H1 (cell line): ENCODE data around the gene SFT2D1. TPM values are rescaled to one million over a fixed set of nuclear protein-coding genes. Genes with fewer than 3 reads are reported as not detected.

Experiments
- CTCF ChIA-PET: fragments of 300-600 bp; sonication (Branson Sonifier 250); formaldehyde crosslinking; loops from one replicate; lab custom pipeline; 2021; ENCODE audit not compliant: partially characterized antibody; lab: Charles Lee
- POLR2A ChIA-PET: fragments of 300-600 bp; sonication (Branson Sonifier 250); formaldehyde crosslinking; loops from one replicate; lab custom pipeline; 2021; ENCODE audit warnings: inconsistent platforms; ENCODE audit not compliant: partially characterized antibody; lab: Charles Lee
- DNase-seq, 2 experiments: peaks; one replicate each; pipeline versions ENCODE4 v3.0.0 to v3.0.0-alpha.2; 2010 to 2022; ENCODE audit warnings: low spot score in 2 of 2, low read depth in 1 of 2, mixed read lengths in 1 of 2
- FAIRE-seq: peaks from 2 replicates; lab custom pipeline; 2011; peaks lifted over from hg19 to GRCh38; lab: Jason Lieb, UNC
- H2AFZ ChIP-seq: 2 replicates; pipeline ENCODE4 v1.8.1; 2012; ENCODE audit warnings: low read length, inconsistent platforms
- H2AK5ac ChIP-seq: 2 replicates; pipeline ENCODE4 v1.6.1; 2013; ENCODE audit warnings: low read depth, low read length
- H2BK120ac ChIP-seq: replicated peaks from 2 replicates; pipeline ENCODE3; 2013; ENCODE audit warnings: low read depth, low read length, inconsistent platforms
- H2BK12ac ChIP-seq: 2 replicates; pipeline ENCODE4 v1.6.1; 2013; ENCODE audit warnings: low read depth, low read length
- H2BK15ac ChIP-seq: 2 replicates; pipeline ENCODE4 v1.6.1; 2013; ENCODE audit warnings: low read length
- H2BK20ac ChIP-seq: 2 replicates; pipeline ENCODE4 v1.6.1; 2013; ENCODE audit warnings: low read length
- H2BK5ac ChIP-seq: 2 replicates; pipeline ENCODE4 v1.6.1; 2013; ENCODE audit warnings: low read depth, low read length
- H3K14ac ChIP-seq: 2 replicates; pipeline ENCODE4 v1.6.1; 2013; ENCODE audit warnings: inconsistent platforms; ENCODE audit not compliant: insufficient read length
- H3K18ac ChIP-seq: 2 replicates; pipeline ENCODE4 v1.6.1; 2013; ENCODE audit warnings: low read length; ENCODE audit errors: extremely low read depth
- H3K23ac ChIP-seq: 2 replicates; pipeline ENCODE4 v1.6.1; 2013; ENCODE audit warnings: inconsistent platforms; ENCODE audit not compliant: insufficient read length
- H3K23me2 ChIP-seq: 2 replicates; pipeline ENCODE4 v1.6.1; 2013; ENCODE audit warnings: low read depth, low read length
- H3K27ac ChIP-seq: 2 replicates; pipeline ENCODE4 v1.6.1; 2011; ENCODE audit warnings: low read depth, low read length, inconsistent platforms
- H3K27me3 ChIP-seq, 4 experiments: replicated peaks in 1 of 4; 1 replicate in 1 of 4; 2 replicates in 3 of 4; pipeline versions ENCODE4 v1.6.1 to v1.8.1; 2011 to 2013; ENCODE audit warnings: low read length in 3 of 4, mild to moderate bottlenecking in 3 of 4, inconsistent platforms in 2 of 4, mixed read lengths in 2 of 4, moderate library complexity in 1 of 4; ENCODE audit not compliant: control insufficient read depth in 3 of 4, insufficient read depth in 3 of 4; ENCODE audit errors: extremely low read depth in 1 of 4
- H3K36me3 ChIP-seq, 4 experiments: 2 replicates each; pipeline versions ENCODE4 v1.6.1 to v1.8.1; 2011 to 2013; ENCODE audit warnings: mild to moderate bottlenecking in 4 of 4, low read length in 3 of 4, moderate library complexity in 2 of 4, control low read depth in 1 of 4, inconsistent platforms in 1 of 4; ENCODE audit not compliant: insufficient read depth in 4 of 4, control insufficient read depth in 2 of 4
- H3K4ac ChIP-seq: replicated peaks from 2 replicates; pipeline ENCODE3; 2013; ENCODE audit warnings: low read length, low read depth, mixed read lengths, inconsistent platforms; ENCODE audit not compliant: insufficient read length
- H3K4me1 ChIP-seq, 4 experiments: replicated peaks in 1 of 4; 1 replicate in 1 of 4; 2 replicates in 3 of 4; pipeline versions ENCODE4 v1.6.1 to v1.8.1; 2011 to 2013; ENCODE audit warnings: low read length in 3 of 4, inconsistent platforms in 2 of 4, mixed read lengths in 1 of 4; ENCODE audit not compliant: insufficient read depth in 4 of 4, control insufficient read depth in 3 of 4
- H3K4me2 ChIP-seq, 2 experiments: 2 replicates each; pipeline versions ENCODE4 v1.6.1 to v1.8.1; 2011 to 2013; ENCODE audit warnings: low read depth in 2 of 2, low read length in 2 of 2, control low read depth in 1 of 2, inconsistent platforms in 1 of 2, mild to moderate bottlenecking in 1 of 2; ENCODE audit not compliant: insufficient read depth in 1 of 2
- H3K4me3 ChIP-seq, 4 experiments: fragments of 200-600, 300-600 bp in 1 of 4; sonication (generic), shearing (Covaris generic), sonication (Bioruptor Twin) in 1 of 4; 2 replicates each; pipeline versions ENCODE4 v1.5.1 to v1.8.1; 2011 to 2016; ENCODE audit warnings: low read length in 4 of 4, low read depth in 3 of 4, control low read depth in 2 of 4, inconsistent platforms in 2 of 4, mild to moderate bottlenecking in 2 of 4, mixed read lengths in 1 of 4, moderate library complexity in 1 of 4; ENCODE audit not compliant: insufficient read depth in 2 of 4; ENCODE audit errors: extremely low read depth in 1 of 4
- H3K56ac ChIP-seq: replicated peaks from 2 replicates; pipeline ENCODE3; 2013; ENCODE audit warnings: low read depth, mild to moderate bottlenecking, mixed read lengths, low read length, inconsistent platforms; ENCODE audit not compliant: insufficient read length
- H3K79me1 ChIP-seq: 2 replicates; pipeline ENCODE4 v1.6.1; 2013; ENCODE audit warnings: low read depth, low read length, control low read depth
- H3K79me2 ChIP-seq, 2 experiments: 2 replicates each; pipeline versions ENCODE4 v1.6.1 to v1.8.1; 2012 to 2013; ENCODE audit warnings: low read length in 2 of 2, mild to moderate bottlenecking in 2 of 2, inconsistent platforms in 1 of 2; ENCODE audit not compliant: insufficient read depth in 2 of 2, control insufficient read depth in 1 of 2
- H3K9ac ChIP-seq, 4 experiments: replicated peaks in 1 of 4; 1 replicate in 1 of 4; 2 replicates in 3 of 4; pipeline versions ENCODE4 v1.6.1 to v1.8.1; 2011 to 2013; ENCODE audit warnings: low read depth in 3 of 4, low read length in 3 of 4, control low read depth in 2 of 4, mild to moderate bottlenecking in 2 of 4, moderate library complexity in 2 of 4, inconsistent platforms in 1 of 4; ENCODE audit errors: extremely low read depth in 1 of 4
- H3K9me3 ChIP-seq, 2 experiments: 2 replicates each; pipeline versions ENCODE4 v1.6.1 to v1.8.1; 2012 to 2013; ENCODE audit warnings: mild to moderate bottlenecking in 2 of 2, moderate library complexity in 2 of 2, control low read depth in 1 of 2, inconsistent platforms in 1 of 2, low read depth in 1 of 2, low read length in 1 of 2, mixed read lengths in 1 of 2; ENCODE audit not compliant: insufficient read depth in 2 of 2
- H4K20me1 ChIP-seq, 2 experiments: replicated peaks in 1 of 2; 2 replicates each; pipeline versions ENCODE3 to v1.8.1; 2011 to 2013; ENCODE audit warnings: inconsistent platforms in 2 of 2, low read length in 2 of 2, mild to moderate bottlenecking in 1 of 2; ENCODE audit not compliant: insufficient read depth in 2 of 2, control insufficient read depth in 1 of 2
- H4K5ac ChIP-seq: 2 replicates; pipeline ENCODE4 v1.6.1; 2013; ENCODE audit warnings: low read length, low read depth, mixed read lengths, inconsistent platforms; ENCODE audit not compliant: insufficient read length
- H4K8ac ChIP-seq: 2 replicates; pipeline ENCODE4 v1.8.0; 2013; ENCODE audit warnings: mild to moderate bottlenecking, moderate library complexity, low read length, inconsistent platforms; ENCODE audit not compliant: insufficient read depth; ENCODE audit errors: extremely low read depth
- H4K91ac ChIP-seq: replicated peaks from 2 replicates; pipeline ENCODE3; 2013; ENCODE audit warnings: low read length, mixed read lengths, inconsistent platforms; ENCODE audit not compliant: insufficient read length
- FOSL1 ChIP-seq: IDR thresholded peaks from 2 replicates; pipeline ENCODE4 v1.6.1; 2011; ENCODE audit warnings: mild to moderate bottlenecking, low read depth, low read length, moderate library complexity; ENCODE audit not compliant: insufficient read depth
- HDAC2 ChIP-seq, 2 experiments: fragments of 300-600 bp in 1 of 2; sonication (generic) in 1 of 2; IDR thresholded peaks; 2 replicates each; pipeline ENCODE4 v1.6.1; 2011 to 2012; ENCODE audit warnings: low read depth in 2 of 2, low read length in 2 of 2, mild to moderate bottlenecking in 2 of 2, moderate library complexity in 2 of 2, borderline replicate concordance in 1 of 2, inconsistent platforms in 1 of 2
- JUN ChIP-seq: IDR thresholded peaks from 2 replicates; pipeline ENCODE4 v1.6.1; 2011; ENCODE audit warnings: low read depth, mild to moderate bottlenecking, improper control_type of control experiment, low read length
- JUND ChIP-seq: IDR thresholded peaks from 2 replicates; pipeline ENCODE4 v1.6.1; 2011; ENCODE audit warnings: mild to moderate bottlenecking, improper control_type of control experiment, low read length
- POLR2AphosphoS5 ChIP-seq: IDR thresholded peaks from 2 replicates; pipeline ENCODE4 v1.6.1; 2011; ENCODE audit warnings: low read depth, low read length
- SIRT6 ChIP-seq: IDR thresholded peaks from one replicate; pipeline ENCODE4 v1.7.1; 2012; ENCODE audit warnings: low read length, inconsistent platforms
- SUZ12 ChIP-seq: fragments of 200-600 bp; sonication (generic); IDR thresholded peaks from 2 replicates; pipeline ENCODE4 v1.6.1; 2012; ENCODE audit warnings: mild to moderate bottlenecking, inconsistent platforms, low read length, moderate library complexity, mixed read lengths
- WGBS, 2 experiments: shearing (Covaris generic) in 1 of 2; methylation state at CpG; one replicate each; pipeline versions ENCODE4 v1.1.6 to v1.1.7; 2013 to 2015; ENCODE audit warnings: low lambda C conversion rate in 2 of 2, mixed read lengths in 2 of 2, inconsistent platforms in 1 of 2, low coverage in 1 of 2, missing lambda C conversion rate in 1 of 2; ENCODE audit not compliant: insufficient replicate concordance in 2 of 2, insufficient coverage in 1 of 2, insufficient read length in 1 of 2; ENCODE audit errors: extremely low coverage in 1 of 2, missing lambda C conversion rate in 1 of 2; 5-methylcytosine and 5-hydroxymethylcytosine counted together
- polyA plus RNA-seq, 7 experiments: library from polyadenylated mRNA; depleted of rRNA in 3 of 7; stranded (reverse) in 5 of 7; unstranded in 2 of 7; fragments of >200 nt in 5 of 7; fragments of 200-250 nt in 2 of 7; gene quantifications; 1 replicate in 5 of 7; 2 replicates in 1 of 7; 4 replicates in 1 of 7; pipeline versions ENCODE4 v1.2.1 to v1.2.3, GENCODE V29; 2011 to 2013; ENCODE audit warnings: missing spikeins in 2 of 7, mixed read lengths in 2 of 7
- total RNA-seq: library from RNA; stranded (reverse); fragmentation: NEBNext Ultra II Directional; extraction: Animal tissue kit (Norgen Biotek cat#: 25700); gene quantifications from 2 replicates; pipeline ENCODE4 v1.2.1, GENCODE V29; 2021

Gene SFT2D1
- total and polyA plus RNA-seq, 2 of the 8 experiments (the other 6 are each of a cell fraction or from before 2014, with no cell fraction given), result 52.3 to 76.1 TPM

DNA sequence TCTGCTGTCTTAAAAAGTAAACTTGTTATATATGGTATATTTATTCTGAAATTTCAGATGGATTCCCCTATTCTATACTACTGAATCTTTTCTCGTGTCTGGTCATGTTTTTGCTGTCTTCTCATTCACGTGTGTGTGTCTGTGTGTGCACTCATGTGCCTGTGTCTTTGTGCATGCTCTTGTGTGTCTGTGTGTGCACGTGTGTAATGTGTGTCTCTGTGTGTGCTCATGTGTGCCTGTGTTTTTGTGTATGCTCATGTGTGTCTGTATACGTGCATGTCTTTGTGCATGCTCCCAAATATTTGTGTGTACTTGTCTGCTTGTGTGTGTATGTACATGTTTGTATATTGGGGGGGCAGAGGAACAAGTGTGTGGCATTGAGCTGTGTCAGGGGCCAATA is 68.2 kb downstream of the SFT2D1 start:
- no peak overlapping the region for H3K14ac ChIP-seq
- H3K4me3 ChIP-seq, result no peak overlapping the region
- H3K79me2 ChIP-seq, result no peaks in the 10 kb centered on the region; a peak in 1 of 4 replicates
- no peak overlapping the region for H3K9ac ChIP-seq
- no peak for FAIRE-seq
- no peaks in the 10 kb centered on the region for H3K4me1 ChIP-seq
- no peak overlapping the region for H2AK5ac ChIP-seq
- no peak overlapping the region for H2BK12ac ChIP-seq
- TF ChIP-seq SUZ12 (no peak), JUN (no peak), FOSL1 (no peak), POLR2AphosphoS5 (no peak), SIRT6 (no peak), JUND (no peak), HDAC2 (IDR thresholded peaks at IDR 0.05; ENCODE audit: borderline replicate concordance in 1 of 2, low read depth in 2 of 2, low read length in 2 of 2) (no peak)
- WGBS, 2 experiments, result 78% methylated on average over 4 of the region's 4 CpGs; no CpG with 5 or more reads in 1 of the 2 experiments
- H2BK5ac ChIP-seq, result no peak overlapping the region
- POLR2A ChIA-PET, result no interaction called here
- H3K79me1 ChIP-seq, result no peaks in the 10 kb centered on the region
- no peak overlapping the region for H3K4me2 ChIP-seq
- H3K23me2 ChIP-seq, result no peaks in the 10 kb centered on the region
- H4K20me1 ChIP-seq, result no peaks in the 10 kb centered on the region
- no peak overlapping the region for H4K5ac ChIP-seq
- CTCF ChIA-PET, result interaction anchor here (0.7 to 5.1 kb wide), 10 partner anchors 9 to 439 kb away, joined by 3 to 64 read pairs (median 4); no protein-coding TSS in a partner anchor
- H2BK15ac ChIP-seq, result no peak overlapping the region
- no peak overlapping the region for H2BK20ac ChIP-seq
- H2AFZ ChIP-seq, result no peak overlapping the region
- H3K56ac ChIP-seq, result no peak overlapping the region
- no peak overlapping the region for H3K27ac ChIP-seq
- H3K23ac ChIP-seq, result no peak overlapping the region
- no peak overlapping the region for H4K8ac ChIP-seq
- H4K91ac ChIP-seq, result no peak overlapping the region
- no peak overlapping the region for H2BK120ac ChIP-seq
- H3K27me3 ChIP-seq, result peaks cover 0 to 11% (median 8%) of the 10 kb centered on the region in 4 experiments; a peak in 6 of 7 replicates
- no peak overlapping the region for H3K18ac ChIP-seq
- no peaks in the 10 kb centered on the region for H3K9me3 ChIP-seq
- no peak for DNase-seq
- no peaks in the 10 kb centered on the region for H3K36me3 ChIP-seq
- H3K4ac ChIP-seq, result no peak overlapping the region
